Liver (tissue), 9 donors: ENCODE results near the gene TCF7L2. TPM values are rescaled to one million over a fixed set of nuclear protein-coding genes. Genes with fewer than 3 reads are reported as not detected.

Source experiments
- DNase-seq: peaks from one replicate; pipeline ENCODE4 v3.0.0-alpha.2; 2017; ENCODE audit warnings: low spot score
- H3K27ac ChIP-seq, 2 donors: one replicate each; pipeline ENCODE4 v1.7.0; 2013; ENCODE audit warnings: inconsistent platforms in 2 of 2, low read length in 2 of 2, control low read depth in 1 of 2, low read depth in 1 of 2, mild to moderate bottlenecking in 1 of 2
- H3K27me3 ChIP-seq, 4 donors: one replicate each; pipeline versions ENCODE4 v1.6.1 to v1.7.0; 2013; ENCODE audit warnings: low read length in 3 of 4, inconsistent platforms in 1 of 4, mild to moderate bottlenecking in 1 of 4, moderate library complexity in 1 of 4; ENCODE audit not compliant: control insufficient read depth in 4 of 4, insufficient read depth in 4 of 4
- H3K36me3 ChIP-seq, 4 donors: one replicate each; pipeline versions ENCODE4 v1.6.1 to v1.7.0; 2013; ENCODE audit warnings: low read length in 3 of 4, mild to moderate bottlenecking in 3 of 4, low read depth in 1 of 4, moderate library complexity in 1 of 4; ENCODE audit not compliant: control insufficient read depth in 4 of 4, insufficient read depth in 3 of 4
- H3K4me1 ChIP-seq, 4 donors: one replicate each; pipeline versions ENCODE4 v1.6.1 to v1.7.0; 2013; ENCODE audit warnings: low read length in 3 of 4, mild to moderate bottlenecking in 3 of 4, moderate library complexity in 1 of 4; ENCODE audit not compliant: control insufficient read depth in 4 of 4, insufficient read depth in 4 of 4
- H3K4me3 ChIP-seq, 3 donors: one replicate each; pipeline versions ENCODE4 v1.6.1 to v1.7.0; 2013; ENCODE audit warnings: low read length in 3 of 3, control low read depth in 1 of 3, low read depth in 1 of 3, mild to moderate bottlenecking in 1 of 3
- H3K9ac ChIP-seq, 2 donors: one replicate each; pipeline ENCODE4 v1.7.0; 2013; ENCODE audit warnings: low read length in 2 of 2, mild to moderate bottlenecking in 2 of 2, moderate library complexity in 2 of 2, control low read depth in 1 of 2, low read depth in 1 of 2
- H3K9me3 ChIP-seq, 4 donors: one replicate each; pipeline versions ENCODE4 v1.6.1 to v1.7.0; 2013; ENCODE audit warnings: low read length in 3 of 4; ENCODE audit not compliant: control insufficient read depth in 4 of 4
- CTCF ChIP-seq: fragments of 150-350 bp; IDR thresholded peaks from 2 replicates; pipeline ENCODE4 v1.5.1; 2017; ENCODE audit warnings: improper control_type of control experiment, low read depth, low read length; ENCODE audit not compliant: missing input control
- EGR1 ChIP-seq, 2 donors: IDR thresholded peaks; 2 replicates each; pipeline ENCODE4 v1.6.1; 2016 to 2018; ENCODE audit warnings: antibody characterized with exemption in 2 of 2, low read depth in 2 of 2
- FOXA1 ChIP-seq: IDR thresholded peaks from 2 replicates; pipeline ENCODE4 v1.6.1; 2016; ENCODE audit warnings: antibody characterized with exemption
- FOXA2 ChIP-seq: IDR thresholded peaks from 2 replicates; pipeline ENCODE4 v1.6.1; 2016; ENCODE audit warnings: antibody characterized with exemption
- HNF4A ChIP-seq, 2 donors: conservative IDR thresholded peaks; 2 replicates each; pipeline ENCODE4 v1.6.1; 2016; ENCODE audit warnings: antibody characterized with exemption in 2 of 2, mild to moderate bottlenecking in 2 of 2
- HNF4G ChIP-seq: IDR thresholded peaks from 2 replicates; pipeline ENCODE4 v1.6.1; 2016; ENCODE audit warnings: antibody characterized with exemption
- JUND ChIP-seq, 2 donors: IDR thresholded peaks; 2 replicates each; pipeline ENCODE4 v1.6.1; 2016; ENCODE audit warnings: antibody characterized with exemption in 2 of 2
- NR2F2 ChIP-seq: IDR thresholded peaks from 2 replicates; pipeline ENCODE4 v1.6.1; 2016; ENCODE audit warnings: antibody characterized with exemption
- REST ChIP-seq: IDR thresholded peaks from 2 replicates; pipeline ENCODE4 v1.6.1; 2016; ENCODE audit warnings: antibody characterized with exemption, mild to moderate bottlenecking
- RXRA ChIP-seq, 2 donors: IDR thresholded peaks; 2 replicates each; pipeline ENCODE4 v1.6.1; 2017 to 2018; ENCODE audit warnings: antibody characterized with exemption in 2 of 2, mild to moderate bottlenecking in 1 of 2
- TAF1 ChIP-seq: conservative IDR thresholded peaks from 2 replicates; pipeline ENCODE4 v1.6.1; 2016; ENCODE audit warnings: antibody characterized with exemption, mild to moderate bottlenecking
- YY1 ChIP-seq: IDR thresholded peaks from 2 replicates; pipeline ENCODE4 v1.6.1; 2016; ENCODE audit warnings: antibody characterized with exemption, mild to moderate bottlenecking
- ZBTB33 ChIP-seq: IDR thresholded peaks from 2 replicates; pipeline ENCODE4 v1.6.1; 2016; ENCODE audit warnings: antibody characterized with exemption
- WGBS: extraction: QIAGEN DNeasy Blood & Tissue Kit; methylation state at CpG from one replicate; pipeline ENCODE4 v1.1.7; 2013; 5-methylcytosine and 5-hydroxymethylcytosine counted together
- polyA plus RNA-seq, 2 donors: library from polyadenylated mRNA; stranded (reverse) in 1 of 2; unstranded in 1 of 2; fragments of 200-250 nt in 1 of 2; fragments of >200 nt in 1 of 2; fragmentation: Nextera tagmentation in 1 of 2; extraction: Ambion mirVana in 1 of 2; gene quantifications; one replicate each; pipeline versions ENCODE4 v1.2.1 to v1.2.3, GENCODE V29; 2013 to 2015
- total RNA-seq, 2 donors: library from RNA; depleted of rRNA; stranded (reverse); fragments of >200 nt; gene quantifications; one replicate each; pipeline ENCODE4 v1.2.3, GENCODE V29; 2014
- TF ChIP-seq, protein P1 (sequence below): IDR thresholded peaks from 2 replicates; pipeline ENCODE4 v1.6.1; 2016; ENCODE audit warnings: antibody characterized with exemption
- donor health status: healthy.
- donor health status: healthy.
- donor health status: healthy.
- donor health status: healthy.
- donor health status: healthy.

The TCF7L2 gene
- total and polyA plus RNA-seq, 4 donors = 4.9 to 18.0 (median 8.3) TPM

- no peaks in the 10 kb centered on the region for H3K27me3 ChIP-seq
- 80% methylated on average over 3 of the region's 3 CpGs for WGBS
- DNase-seq = no peak
- peaks cover 0 to 2% (median 0%) of the 10 kb centered on the region in 4 donors for H3K4me1 ChIP-seq
- TF ChIP-seq FOXA1 = no peak
- no peak for TF ChIP-seq CTCF
- no peak for TF ChIP-seq JUND (IDR thresholded peaks at IDR 0.05)
- no peak for TF ChIP-seq TAF1
- TF ChIP-seq RXRA (IDR thresholded peaks at IDR 0.05) = no peak
- H3K27ac ChIP-seq = no peak overlapping the region
- H3K36me3 ChIP-seq = peaks cover 3 to 58% (median 54%) of the 10 kb centered on the region in 4 donors
- H3K9me3 ChIP-seq = no peaks in the 10 kb centered on the region
- no peak overlapping the region for H3K9ac ChIP-seq
- H3K4me3 ChIP-seq = no peak overlapping the region
Observed at GRCh38 chr10:113158183-113158582, 208.1 kb downstream of the TCF7L2 start.

- Histone ChIP-seq H3K4me3 (no peak overlapping the region), H3K27ac (no peak overlapping the region), H3K9me3 (no peaks in the 10 kb centered on the region), H3K27me3 (no peaks in the 10 kb centered on the region), H3K36me3 (peaks cover 3 to 53% (median 46%) of the 10 kb centered on the region in 4 donors), H3K4me1 (peaks cover 0 to 2% (median 0%) of the 10 kb centered on the region in 4 donors), H3K9ac (no peak overlapping the region)
- no peak for TF ChIP-seq HNF4A (conservative IDR thresholded peaks at IDR 0.05)
- no peak for TF ChIP-seq FOXA1
- DNase-seq = no peak
- WGBS = 92% methylated on average over 8 of the region's 8 CpGs
Observed at GRCh38 chr10:113159563-113159962, 209.5 kb downstream of the TCF7L2 start.

- TF ChIP-seq REST = no peak
- TF ChIP-seq FOXA2 = no peak
- no peak for TF ChIP-seq EGR1 (IDR thresholded peaks at IDR 0.05; ENCODE audit: low read depth in 2 of 2)
- TF ChIP-seq, protein P1, sequence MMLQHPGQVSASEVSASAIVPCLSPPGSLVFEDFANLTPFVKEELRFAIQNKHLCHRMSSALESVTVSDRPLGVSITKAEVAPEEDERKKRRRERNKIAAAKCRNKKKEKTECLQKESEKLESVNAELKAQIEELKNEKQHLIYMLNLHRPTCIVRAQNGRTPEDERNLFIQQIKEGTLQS = no peak
- TF ChIP-seq TAF1 = no peak
- no peak for TF ChIP-seq YY1
- no peak for TF ChIP-seq FOXA1
- TF ChIP-seq ZBTB33 = no peak
- no peak for TF ChIP-seq NR2F2
- TF ChIP-seq HNF4G = no peak
- Histone ChIP-seq H3K9ac (no peak overlapping the region), H3K4me1 (peaks cover 0 to 2% (median 0%) of the 10 kb centered on the region in 4 donors), H3K27ac (no peak overlapping the region), H3K4me3 (no peak overlapping the region), H3K36me3 (peaks cover 3 to 48% (median 38%) of the 10 kb centered on the region in 4 donors), H3K27me3 (no peaks in the 10 kb centered on the region), H3K9me3 (no peaks in the 10 kb centered on the region)
- 88% methylated on average over 10 of the region's 10 CpGs for WGBS
- DNase-seq = no peak
Observed at GRCh38 chr10:113160641-113161040, 210.6 kb downstream of the TCF7L2 start.
